Neural progenitor cell (in vitro differentiated cells): ENCODE results near the gene FAF1.

ENCODE experiments used
- CTCF ChIP-seq: fragments of 200-600 bp; sonication (generic); IDR thresholded peaks from 2 replicates; pipeline ENCODE4 v1.5.1; 2017; ENCODE audit warnings: antibody characterized with exemption, mild to moderate bottlenecking
- EZH2phosphoT487 ChIP-seq: fragments of 200-600 bp; sonication (generic); IDR thresholded peaks from 2 replicates; pipeline ENCODE4 v1.6.1; 2017; ENCODE audit warnings: antibody characterized with exemption

- TF ChIP-seq CTCF (no peak), EZH2phosphoT487 (no peak)
These were observed 112.8 kb downstream of the FAF1 start for GRCh38 chr1:50847303-50847702.
